NOMO-1 treated with DMSO at 0.1 percent for 48 hours (cell line): ENCODE data around the gene VPS13D.

Experiments
- DNase-seq: peaks from one replicate; lab custom pipeline; 2025; ENCODE audit not compliant: unreplicated experiment; lab: John Stamatoyannopoulos, UW

VPS13D gene

DNA sequence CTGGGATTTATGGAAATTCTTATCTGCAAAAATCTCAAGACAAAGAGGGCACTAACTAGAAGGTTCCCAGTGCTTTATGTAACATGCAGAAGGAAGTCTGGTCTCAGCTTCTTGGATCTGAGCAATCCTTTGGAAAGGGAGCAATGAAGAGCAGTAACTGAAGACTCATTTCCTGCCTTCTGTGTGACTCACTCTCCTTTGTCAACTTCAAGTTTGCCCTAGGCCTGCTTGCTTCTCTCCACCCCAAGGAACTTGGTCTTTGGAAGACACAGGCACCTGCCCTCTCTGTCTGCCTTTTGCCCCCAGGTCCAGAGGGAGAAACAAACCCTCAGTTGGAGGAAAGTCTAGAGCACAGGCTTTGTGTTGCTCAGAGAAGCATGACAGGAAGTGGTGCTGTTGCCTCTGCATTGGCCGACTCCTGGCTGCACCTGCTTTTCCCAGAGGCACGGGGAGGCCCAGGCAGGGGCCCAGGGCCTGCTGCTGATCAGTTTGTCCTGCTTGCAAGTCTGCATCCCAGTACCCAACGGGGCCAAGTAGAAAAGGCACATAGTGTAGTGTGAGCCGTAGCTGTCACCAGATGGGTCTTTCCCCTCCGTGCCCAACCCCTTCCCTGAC is 251.0 kb downstream of the VPS13D start:
- DNase-seq: peak; percentile 24

DNA sequence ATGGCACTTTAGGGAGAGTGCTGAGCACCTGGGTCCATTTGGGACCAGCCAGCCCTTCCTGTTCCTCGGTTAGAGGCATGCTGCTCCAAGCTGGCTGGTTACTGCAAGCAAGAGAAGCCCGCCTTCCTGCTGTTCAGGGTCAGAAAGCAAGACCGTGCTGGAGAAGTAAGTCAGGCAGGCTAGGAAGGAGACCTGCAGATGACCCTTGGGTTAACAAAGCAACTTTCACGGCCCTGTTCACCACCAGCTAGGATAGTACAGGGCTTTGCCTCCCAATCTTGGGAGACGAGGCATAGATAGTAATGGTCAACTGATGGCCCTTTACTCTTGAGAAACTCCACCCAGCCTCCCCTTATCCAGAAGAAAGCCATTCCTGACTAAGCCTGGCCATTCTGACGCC is 252.1 kb downstream of the VPS13D start:
- DNase-seq: no peak

DNA sequence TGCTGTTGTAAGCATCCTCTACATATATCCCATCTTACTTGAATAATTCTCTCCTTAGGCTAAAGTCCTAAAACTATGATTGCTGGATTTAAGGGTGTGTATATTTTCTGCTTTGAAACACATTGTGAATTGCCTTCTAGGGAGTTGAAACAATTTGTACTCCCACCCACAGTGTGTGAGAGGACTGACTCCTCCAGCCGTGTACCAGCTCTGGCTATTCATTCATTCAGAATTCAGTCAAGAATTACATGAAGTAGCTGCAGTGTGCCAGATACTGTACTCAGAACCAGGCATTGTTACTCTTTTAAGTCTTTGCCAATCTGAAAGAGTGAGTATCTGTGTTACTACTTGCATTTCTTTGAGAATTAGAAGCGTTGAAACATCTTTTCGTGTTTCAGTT is 253.2 kb downstream of the VPS13D start:
- no peak for DNase-seq

DNA sequence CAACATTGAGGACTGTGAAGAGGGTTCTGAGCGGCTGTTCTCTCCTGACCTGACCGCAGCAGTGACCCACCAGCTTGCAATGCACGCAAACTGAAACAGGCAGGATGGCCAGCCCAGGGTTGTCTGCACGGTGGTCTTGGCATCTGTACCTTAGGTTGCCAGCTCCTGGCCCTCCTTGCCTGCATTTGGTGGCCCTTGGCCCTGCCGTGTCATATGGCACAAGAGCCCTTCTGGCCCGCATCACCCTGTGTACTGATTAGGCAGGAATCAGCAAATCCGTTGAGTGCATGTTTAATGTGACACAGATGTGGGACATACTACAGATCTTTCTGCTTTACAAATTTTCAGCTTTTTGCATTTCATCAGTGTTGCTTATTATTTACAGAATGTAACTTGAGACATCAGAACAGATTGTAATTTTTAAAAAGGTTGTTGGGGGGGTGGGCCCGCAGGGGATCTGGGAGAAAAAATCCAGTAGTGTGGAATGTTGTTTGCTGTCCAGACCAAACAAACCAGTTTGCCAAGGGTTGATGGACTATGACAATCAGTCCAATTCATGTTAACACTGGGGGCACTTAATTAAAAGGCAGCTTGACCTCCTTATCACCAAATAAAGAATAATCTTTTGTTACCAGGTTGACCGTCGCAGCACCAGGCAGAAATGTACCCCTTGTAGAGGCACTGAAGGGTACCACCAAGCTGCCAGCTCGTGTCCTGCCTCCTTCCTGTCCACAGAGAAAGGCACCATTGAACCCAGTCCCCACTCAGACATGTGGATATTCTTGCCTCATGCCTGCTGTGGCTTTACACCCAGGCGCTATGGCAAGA is 255.6 kb downstream of the VPS13D start:
- no peak for DNase-seq

DNA sequence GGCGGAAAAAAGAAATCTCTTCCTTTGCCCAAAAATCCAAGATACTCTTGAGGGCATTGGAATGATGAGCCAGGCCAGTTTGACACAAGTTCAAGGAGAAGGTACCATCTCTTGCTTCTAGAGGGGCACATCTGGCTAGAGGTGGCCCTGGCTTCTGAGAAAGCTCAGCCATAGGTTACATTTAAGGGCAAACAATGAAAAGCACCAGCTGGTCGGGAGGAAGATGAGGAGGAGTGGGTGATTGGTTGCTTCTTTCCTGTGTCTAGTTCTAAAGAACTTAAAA is 256.2 kb downstream of the VPS13D start:
- DNase-seq: no peak

GRCh38 chr1:12486401-12487005 is 256.7 kb downstream of the VPS13D start:
- no peak for DNase-seq

GRCh38 chr1:12487520-12487919 is 257.7 kb downstream of the VPS13D start:
- DNase-seq: no peak

DNA sequence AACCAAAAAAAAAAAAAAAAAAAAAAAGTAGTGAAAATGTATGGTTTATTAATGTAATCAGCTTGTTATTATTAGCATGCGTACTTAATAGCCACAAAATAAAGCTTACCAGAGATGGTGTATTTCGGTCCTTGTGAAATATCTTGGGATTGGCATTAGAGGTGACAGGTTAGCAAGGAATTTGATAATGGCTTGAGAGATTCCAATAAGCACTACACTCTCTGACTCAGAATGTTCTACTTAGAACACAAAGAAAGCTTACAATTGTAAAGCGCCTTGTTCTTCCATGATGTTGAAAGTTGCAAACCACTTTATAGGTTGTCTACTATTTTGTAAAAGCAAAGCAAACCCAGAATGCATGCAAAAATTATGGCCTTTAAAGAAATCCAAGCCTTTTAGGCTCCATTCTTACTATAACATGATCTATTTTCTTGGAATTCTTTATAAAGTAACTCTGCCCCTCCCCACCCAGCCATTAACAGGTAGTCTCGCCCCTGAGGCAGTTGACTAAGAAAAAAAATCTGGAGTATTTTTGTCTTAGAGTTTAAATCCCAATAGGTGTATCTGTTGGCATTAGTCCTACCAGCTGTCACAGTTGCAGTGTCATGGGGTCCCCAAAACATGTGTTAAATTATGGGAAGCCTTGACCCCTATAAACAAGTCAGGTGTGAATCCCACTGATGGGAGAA is 259.0 kb downstream of the VPS13D start:
- no peak for DNase-seq

GRCh38 chr1:12490532-12491142 is 260.8 kb downstream of the VPS13D start:
- DNase-seq: no peak

DNA sequence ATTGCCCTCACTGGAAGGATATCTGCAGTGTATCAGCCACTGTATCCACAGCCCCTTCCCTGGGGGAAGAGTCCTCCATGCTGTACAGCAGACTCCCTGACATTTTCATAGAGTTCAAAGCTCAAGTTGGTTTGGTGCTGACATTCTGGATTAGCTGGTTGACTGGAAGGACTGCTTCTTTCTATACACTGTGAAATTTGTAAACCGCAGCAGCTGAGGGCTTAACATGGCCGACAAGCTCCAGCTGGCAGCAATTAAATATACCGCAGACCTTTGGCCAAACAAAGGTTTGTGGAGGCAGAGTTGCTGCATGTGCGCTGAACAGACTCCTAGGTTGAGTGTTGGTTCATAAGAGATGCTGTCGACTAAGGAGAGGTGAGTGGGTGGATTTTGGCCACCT is 261.8 kb downstream of the VPS13D start:
- no peak for DNase-seq

GRCh38 chr1:12495725-12496124 is 265.9 kb downstream of the VPS13D start:
- no peak for DNase-seq

DNA sequence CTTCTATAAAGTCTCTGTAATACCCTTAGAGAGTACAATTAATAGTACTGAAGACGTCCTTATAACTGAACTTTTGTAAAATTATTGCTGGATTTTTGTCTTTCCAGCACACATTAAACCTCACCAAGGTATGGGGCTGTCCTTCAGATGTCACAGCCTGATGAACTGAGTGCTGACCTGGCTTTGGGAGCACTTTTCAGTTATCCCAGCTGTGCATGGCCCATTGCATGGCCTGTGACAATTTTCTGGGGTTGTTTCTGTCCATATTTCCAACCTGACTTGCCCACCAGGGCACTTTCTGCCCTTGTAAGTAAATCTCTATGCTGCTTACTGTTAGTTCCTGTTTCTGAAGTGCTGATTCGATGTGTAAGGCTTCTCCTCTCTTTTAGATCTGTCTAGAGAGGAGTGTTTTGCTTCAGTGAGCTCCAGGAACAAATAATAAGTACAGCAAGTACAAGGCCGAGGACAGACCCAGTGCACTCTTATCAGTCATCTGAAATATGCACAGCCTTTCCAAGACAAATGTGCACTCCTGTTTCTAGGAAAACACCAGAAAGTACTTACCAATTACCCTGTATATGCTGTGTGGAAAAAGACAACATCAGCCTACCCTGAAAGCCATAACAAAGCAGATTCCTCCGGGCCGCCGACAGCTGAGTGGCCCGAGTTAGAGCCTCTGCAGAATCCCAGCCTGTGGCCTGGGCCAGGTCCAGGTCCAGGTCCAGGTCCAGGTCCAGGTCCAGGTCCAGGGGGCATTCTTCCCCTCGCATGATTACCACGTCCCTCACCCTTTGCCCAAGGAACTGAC is 266.5 kb downstream of the VPS13D start:
- no peak for DNase-seq

GRCh38 chr1:12499539-12500240 is 269.9 kb downstream of the VPS13D start:
- DNase-seq: no peak

DNA sequence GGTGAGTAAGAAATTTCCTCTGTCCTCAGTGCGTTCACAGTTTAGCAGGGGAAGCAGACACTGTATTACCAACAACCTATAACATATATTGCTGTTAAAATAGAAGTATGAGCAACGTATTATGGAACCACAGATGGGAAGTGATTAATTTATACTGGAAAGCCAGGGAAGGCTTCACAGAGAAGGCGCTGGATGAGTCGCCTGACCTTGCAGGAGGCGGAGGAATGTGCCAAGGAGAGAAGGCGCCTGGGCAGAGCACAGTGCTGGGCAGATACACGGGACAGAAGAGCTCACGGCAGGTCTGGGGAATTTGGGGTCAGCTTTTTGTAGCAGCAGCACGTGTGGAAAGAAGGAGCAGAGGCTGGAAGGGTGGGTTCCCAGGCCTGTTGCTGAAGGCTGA is 271.8 kb downstream of the VPS13D start:
- DNase-seq: no peak

- DNase-seq: no peak
These were observed 272.7 kb downstream of the VPS13D start for GRCh38 chr1:12502336-12503109.

GRCh38 chr1:12503709-12504108 is 273.9 kb downstream of the VPS13D start:
- no peak for DNase-seq

DNA sequence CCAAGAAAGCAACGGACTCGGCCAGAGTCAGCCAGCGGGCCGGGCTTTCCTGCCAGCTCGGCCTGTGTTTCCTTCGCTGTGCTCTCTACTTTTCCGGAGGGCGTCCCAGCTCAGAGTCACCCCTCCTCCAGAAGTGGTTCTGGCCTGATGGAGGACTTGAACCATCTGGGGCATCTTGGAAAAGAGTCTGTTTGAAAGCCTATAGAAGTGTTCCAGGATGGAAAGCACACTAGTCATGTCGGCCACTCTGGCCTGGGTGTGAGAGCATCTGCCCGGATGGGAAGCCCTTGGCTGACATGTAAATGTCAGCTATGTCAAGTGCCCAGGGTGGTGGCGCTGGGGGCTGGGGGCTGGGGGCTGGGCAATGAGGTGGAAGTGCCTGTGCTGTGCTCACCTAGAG is 274.8 kb downstream of the VPS13D start:
- DNase-seq: no peak

DNA sequence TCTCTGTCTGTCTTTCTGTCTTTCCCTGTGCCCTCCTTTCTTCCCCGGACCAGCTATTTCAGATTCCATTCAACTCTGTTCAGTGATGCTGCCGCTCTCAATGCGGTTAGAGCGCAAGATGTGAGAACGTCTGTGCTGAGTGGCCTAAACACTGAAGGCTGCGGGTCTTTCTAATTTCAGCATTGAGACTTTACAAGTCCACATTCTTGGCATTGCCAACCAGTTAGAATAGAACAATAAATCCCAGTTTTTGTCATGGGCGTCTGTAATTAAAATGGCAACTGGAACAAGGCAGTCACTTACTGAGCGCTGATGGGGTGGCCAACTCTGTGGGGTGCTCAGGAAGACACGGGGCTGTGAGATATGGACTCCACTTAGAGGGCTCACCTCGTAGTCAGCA is 275.4 kb downstream of the VPS13D start:
- no peak for DNase-seq

- DNase-seq: no peak
These were observed 275.9 kb downstream of the VPS13D start for GRCh38 chr1:12505639-12506280.
